A673 (cell line): ENCODE results near the gene BACH2. TPM values are rescaled to one million over a fixed set of nuclear protein-coding genes. Genes with fewer than 3 reads are reported as not detected.

ENCODE experiments used
- BruUV-seq: library from RNA; stranded (reverse); fragments of 400-500 nt; replicated peaks from 2 replicates; lab custom pipeline; 2021; lab: Mats Ljungman, UMichigan
- CTCF ChIA-PET: fragments of 300-600 bp; sonication (Branson Sonifier 250); formaldehyde crosslinking; loops from one replicate; lab custom pipeline; 2022; ENCODE audit warnings: antibody characterized with exemption; lab: Charles Lee
- POLR2A ChIA-PET: fragments of 300-600 bp; sonication (Branson Sonifier 250); formaldehyde crosslinking; loops from one replicate; lab custom pipeline; 2022; ENCODE audit warnings: antibody characterized with exemption; ENCODE audit not compliant: low non-redundant PET; lab: Charles Lee
- DNase-seq: peaks from one replicate; pipeline ENCODE4 v3.0.0-alpha.2; 2015; ENCODE audit warnings: low spot score
- H3K27ac ChIP-seq: fragments of 200-600 bp; sonication (generic); 2 replicates; pipeline ENCODE4 v1.5.1; 2016; ENCODE audit warnings: mixed run types, low read depth, mild to moderate bottlenecking, mixed read lengths, antibody characterized with exemption, low read length; ENCODE audit not compliant: poor library complexity, severe bottlenecking
- H3K27me3 ChIP-seq: fragments of 200-600 bp; sonication (generic); replicated peaks from 2 replicates; pipeline ENCODE4 v1.6.1; 2017; ENCODE audit warnings: mixed run types, low read depth, mild to moderate bottlenecking, mixed read lengths, antibody characterized with exemption, low read length; ENCODE audit not compliant: insufficient read depth, poor library complexity
- H3K36me3 ChIP-seq: fragments of 200-600 bp; sonication (generic); 2 replicates; pipeline ENCODE4 v1.6.1; 2016; ENCODE audit warnings: mixed run types, mild to moderate bottlenecking, mixed read lengths, antibody characterized with exemption, low read length; ENCODE audit not compliant: insufficient read depth, poor library complexity, severe bottlenecking
- H3K4me1 ChIP-seq: fragments of 200-600 bp; sonication (generic); 2 replicates; pipeline ENCODE4 v1.6.1; 2017; ENCODE audit warnings: mixed run types, mild to moderate bottlenecking, mixed read lengths, antibody characterized with exemption, low read length; ENCODE audit not compliant: insufficient read depth, poor library complexity, severe bottlenecking
- H3K4me3 ChIP-seq: fragments of 200-600 bp; sonication (generic); 2 replicates; pipeline ENCODE4 v1.5.1; 2016; ENCODE audit warnings: low read depth, mixed run types, mild to moderate bottlenecking, mixed read lengths, low read length; ENCODE audit not compliant: poor library complexity, severe bottlenecking
- H3K9me3 ChIP-seq: fragments of 200-600 bp; sonication (generic); 2 replicates; pipeline ENCODE4 v1.6.1; 2016; ENCODE audit warnings: mixed run types, low read depth, mild to moderate bottlenecking, mixed read lengths, antibody characterized with exemption, low read length; ENCODE audit not compliant: poor library complexity, severe bottlenecking
- EZH2 ChIP-seq: fragments of 200-600 bp; sonication (generic); IDR thresholded peaks from 2 replicates; pipeline ENCODE4 v1.6.1; 2017; ENCODE audit warnings: borderline replicate concordance, low read depth, mild to moderate bottlenecking, mixed read lengths, antibody characterized with exemption, low read length; ENCODE audit not compliant: poor library complexity, severe bottlenecking
- intact Hi-C: fragments of 100-400 bp; cut with micrococcal nuclease; formaldehyde crosslinking; loops from one replicate; pipeline ENCODE4 v1.10.0; 2022; ENCODE audit not compliant: unreplicated experiment
- total RNA-seq: library from RNA; stranded (reverse); gene quantifications from 2 replicates; pipeline ENCODE4 v1.2.3, GENCODE V29; 2021
- TF ChIP-seq, protein P1 (sequence below): fragments of 300-800, 200-600 bp; sonication (generic); conservative IDR thresholded peaks from 2 replicates; pipeline ENCODE4 v1.5.1; 2017; ENCODE audit warnings: low read depth, mild to moderate bottlenecking, antibody characterized with exemption, low read length, moderate library complexity, mixed read lengths

Gene BACH2
- total RNA-seq, 1 experiment from 2014 or later, result 0.37 TPM

DNA sequence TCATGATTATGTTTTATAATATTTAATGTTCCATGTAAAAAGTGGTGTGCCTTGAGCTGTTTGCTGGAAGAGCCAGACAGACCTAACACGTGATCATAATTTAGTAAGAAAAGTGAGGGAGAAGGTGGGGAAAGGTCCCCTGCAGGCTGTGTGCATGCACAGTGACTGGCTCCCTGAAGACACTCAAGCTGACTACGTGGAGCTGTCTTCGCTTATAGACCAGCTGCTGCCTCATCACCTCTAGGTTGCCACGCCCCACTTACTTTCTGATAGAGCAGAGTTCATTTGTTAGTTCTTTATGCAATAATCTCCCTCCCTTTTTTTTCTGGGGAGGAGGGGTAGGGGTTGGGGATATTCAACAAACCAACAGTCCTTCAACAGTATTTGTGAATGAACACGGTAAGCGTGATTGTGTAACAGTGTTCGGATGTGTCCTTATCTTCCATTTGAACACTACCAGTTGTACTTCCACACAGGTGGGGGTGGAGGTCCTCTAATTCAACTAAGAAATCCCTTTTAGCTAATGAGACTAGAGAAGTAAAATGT, 157.3 kb downstream of the BACH2 start:
- Histone ChIP-seq H3K9me3 (no peaks in the 10 kb centered on the region), H3K4me3 (no peak overlapping the region), H3K4me1 (peaks cover 5% of the 10 kb centered on the region), H3K27ac (no peak overlapping the region), H3K36me3 (no peaks in the 10 kb centered on the region), H3K27me3 (peaks cover 4% of the 10 kb centered on the region)
- ChIA-PET CTCF (no interaction called here), POLR2A (no interaction called here)
- intact Hi-C loops, result no loop called here
- BruUV-seq, result no TSS peak
- DNase-seq, result no peak
- no peak for TF ChIP-seq EZH2

- no TSS peak for BruUV-seq
- Histone ChIP-seq H3K4me1 (peaks cover 10% of the 10 kb centered on the region), H3K27me3 (peaks cover 4% of the 10 kb centered on the region), H3K27ac (no peak overlapping the region), H3K9me3 (no peaks in the 10 kb centered on the region), H3K4me3 (no peak overlapping the region), H3K36me3 (no peaks in the 10 kb centered on the region)
- intact Hi-C loops, result no loop called here
- no peak for DNase-seq
- POLR2A ChIA-PET, result no interaction called here
- CTCF ChIA-PET, result no interaction called here
- TF ChIP-seq EZH2, result no peak
- TF ChIP-seq, protein P1, sequence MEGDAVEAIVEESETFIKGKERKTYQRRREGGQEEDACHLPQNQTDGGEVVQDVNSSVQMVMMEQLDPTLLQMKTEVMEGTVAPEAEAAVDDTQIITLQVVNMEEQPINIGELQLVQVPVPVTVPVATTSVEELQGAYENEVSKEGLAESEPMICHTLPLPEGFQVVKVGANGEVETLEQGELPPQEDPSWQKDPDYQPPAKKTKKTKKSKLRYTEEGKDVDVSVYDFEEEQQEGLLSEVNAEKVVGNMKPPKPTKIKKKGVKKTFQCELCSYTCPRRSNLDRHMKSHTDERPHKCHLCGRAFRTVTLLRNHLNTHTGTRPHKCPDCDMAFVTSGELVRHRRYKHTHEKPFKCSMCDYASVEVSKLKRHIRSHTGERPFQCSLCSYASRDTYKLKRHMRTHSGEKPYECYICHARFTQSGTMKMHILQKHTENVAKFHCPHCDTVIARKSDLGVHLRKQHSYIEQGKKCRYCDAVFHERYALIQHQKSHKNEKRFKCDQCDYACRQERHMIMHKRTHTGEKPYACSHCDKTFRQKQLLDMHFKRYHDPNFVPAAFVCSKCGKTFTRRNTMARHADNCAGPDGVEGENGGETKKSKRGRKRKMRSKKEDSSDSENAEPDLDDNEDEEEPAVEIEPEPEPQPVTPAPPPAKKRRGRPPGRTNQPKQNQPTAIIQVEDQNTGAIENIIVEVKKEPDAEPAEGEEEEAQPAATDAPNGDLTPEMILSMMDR, result no peak
These were observed 159.6 kb downstream of the BACH2 start for GRCh38 chr6:90136837-90137568.

DNA sequence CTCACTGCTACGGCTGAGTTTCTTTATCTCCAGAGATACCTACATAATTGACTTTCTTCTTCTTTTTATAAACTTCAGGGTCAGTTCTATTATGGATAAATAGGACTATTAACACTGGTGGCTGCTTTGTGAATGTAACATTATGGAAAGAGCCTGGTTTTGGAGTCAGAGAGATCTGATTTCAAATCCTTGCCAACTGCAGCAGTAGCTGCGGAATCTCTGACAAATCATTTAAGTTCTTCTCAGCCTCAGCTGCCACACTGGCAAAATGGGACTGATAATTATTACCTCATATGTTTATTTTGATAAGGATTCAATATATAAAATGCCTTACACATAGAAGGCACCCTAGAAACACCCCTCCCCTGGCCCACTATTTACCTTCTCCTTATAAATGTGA, 160.5 kb downstream of the BACH2 start:
- Histone ChIP-seq H3K4me1 (peaks cover 10% of the 10 kb centered on the region), H3K36me3 (no peaks in the 10 kb centered on the region), H3K9me3 (no peaks in the 10 kb centered on the region), H3K27ac (no peak overlapping the region), H3K4me3 (no peak overlapping the region), H3K27me3 (peaks cover 4% of the 10 kb centered on the region)
- no TSS peak for BruUV-seq
- TF ChIP-seq, protein P1, result no peak
- no peak for TF ChIP-seq EZH2
- intact Hi-C loops, result no loop called here
- CTCF ChIA-PET, result no interaction called here
- POLR2A ChIA-PET, result no interaction called here
- DNase-seq, result no peak
